Measurements from ENCODE around the gene GPATCH8. TPM values are rescaled to one million over a fixed set of nuclear protein-coding genes. Genes with fewer than 3 reads are reported as not detected.

The GPATCH8 gene
- total and polyA plus RNA-seq, 2 of the 8 experiments (the other 6 are each of a cell fraction or from before 2014, with no cell fraction given), result 20.5 to 58.1 TPM

GRCh38 chr17:44385287-44386181 lies 117.7 kb downstream of the GPATCH8 start (continued):
- TF ChIP-seq CHD7 (IDR thresholded peaks at IDR 0.05; ENCODE audit: insufficient replicate concordance, low read length), result no peak
- peak; percentile 54 for TF ChIP-seq KDM4A (IDR thresholded peaks at IDR 0.05; ENCODE audit: low read depth, low read length, severe bottlenecking)
- TF ChIP-seq CREB1 (IDR thresholded peaks at IDR 0.05), result peak; percentile 55
- no peak for TF ChIP-seq CBX8 (IDR thresholded peaks at IDR 0.05; ENCODE audit: borderline replicate concordance, low read depth, low read length)
- no peak for TF ChIP-seq RAD21 (IDR thresholded peaks at IDR 0.05 in 1 of 2, conservative IDR thresholded peaks at IDR 0.05 in 1 of 2; ENCODE audit: low read depth in 2 of 2, low read length in 2 of 2)
- no peak for TF ChIP-seq HDAC2 (IDR thresholded peaks at IDR 0.05; ENCODE audit: borderline replicate concordance in 1 of 2, low read depth in 2 of 2, low read length in 2 of 2)
- no peak for TF ChIP-seq BACH1 (IDR thresholded peaks at IDR 0.05; ENCODE audit: low read length)

All from H1 (cell line).